Bone marrow (tissue), 2 donors: ENCODE results near the gene TMEM51.

Experiments
- DNase-seq, 2 donors: peaks; one replicate each; lab custom pipeline; 2025; lab: John Stamatoyannopoulos, UW

The TMEM51 gene

GRCh38 chr1:15246960-15247614 is 93.5 kb downstream of the TMEM51 start, which contains the start of gene FHAD1:
Gene FHAD1 (plus strand): TSS chr1:15247223. CDS start chr1:15251785, 4,562 bp downstream.
- DNase-seq: no peak

GRCh38 chr1:15248216-15248615 is 94.7 kb downstream of the TMEM51 start:
- no peak for DNase-seq

GRCh38 chr1:15249081-15249480 is 95.5 kb downstream of the TMEM51 start:
- DNase-seq: no peak

- DNase-seq: no peak
Measured at GRCh38 chr1:15251857-15252835, 98.6 kb downstream of the TMEM51 start.

GRCh38 chr1:15254559-15254958 is 101.0 kb downstream of the TMEM51 start:
- DNase-seq: no peak

GRCh38 chr1:15255582-15256149 is 102.1 kb downstream of the TMEM51 start:
- no peak for DNase-seq

GRCh38 chr1:15256584-15256983 is 103.0 kb downstream of the TMEM51 start:
- DNase-seq: no peak

- DNase-seq: no peak
Measured at GRCh38 chr1:15257309-15257708, 103.8 kb downstream of the TMEM51 start.

- no peak for DNase-seq
Measured at GRCh38 chr1:15258833-15259621, 105.5 kb downstream of the TMEM51 start.

- DNase-seq: no peak
Measured at GRCh38 chr1:15259622-15260007, 106.1 kb downstream of the TMEM51 start.

GRCh38 chr1:15260418-15261154 is 107.0 kb downstream of the TMEM51 start:
- DNase-seq: no peak

- peak; percentile 49 to 85 for DNase-seq
Measured at GRCh38 chr1:15261155-15262002, 107.8 kb downstream of the TMEM51 start.

- DNase-seq: no peak
Measured at GRCh38 chr1:15262003-15262377, 108.4 kb downstream of the TMEM51 start.

- DNase-seq: no peak
Measured at GRCh38 chr1:15262706-15263105, 109.2 kb downstream of the TMEM51 start.

GRCh38 chr1:15264769-15265168 is 111.2 kb downstream of the TMEM51 start:
- no peak for DNase-seq
